IMR-90 (cell line): ENCODE measurements around the gene NR1D2. TPM values are rescaled to one million over a fixed set of nuclear protein-coding genes. Genes with fewer than 3 reads are reported as not detected.

ENCODE experiments used
- ATAC-seq: fragments of 200-7000 bp; cut with Tn5 transposase; 2 replicates; pipeline ENCODE4 v1.9.1; 2020; ENCODE audit warnings: low read depth, mild to moderate bottlenecking, moderate library complexity
- BruUV-seq: library from RNA; stranded (reverse); fragments of 400-500 nt; replicated peaks from 2 replicates; lab custom pipeline; 2021; lab: Mats Ljungman, UMichigan
- CTCF ChIA-PET: fragments of 300-600 bp; formaldehyde crosslinking; extraction: SDS; loops from one replicate; lab custom pipeline; 2021; ENCODE audit warnings: antibody characterized with exemption; lab: Yijun Ruan, JAX
- POLR2A ChIA-PET: fragments of 300-600 bp; sonication (Branson Sonifier 250); formaldehyde crosslinking; loops from one replicate; lab custom pipeline; 2022; ENCODE audit warnings: antibody characterized with exemption; ENCODE audit not compliant: unreplicated experiment; lab: Charles Lee
- DNase-seq: peaks from one replicate; pipeline ENCODE4 v3.0.0; 2013
- H2AFZ ChIP-seq: replicated peaks from 2 replicates; pipeline ENCODE3; 2013; ENCODE audit warnings: low read length, mild to moderate bottlenecking; ENCODE audit not compliant: poor library complexity
- H2AK5ac ChIP-seq: 2 replicates; pipeline ENCODE4 v1.6.1; 2013; ENCODE audit warnings: low read depth, low read length, inconsistent platforms
- H2AK9ac ChIP-seq: replicated peaks from 2 replicates; pipeline ENCODE3; 2013; ENCODE audit warnings: mild to moderate bottlenecking, low read depth, low read length, moderate library complexity; ENCODE audit not compliant: poor library complexity
- H2BK120ac ChIP-seq: 2 replicates; pipeline ENCODE4 v1.6.1; 2013; ENCODE audit warnings: low read depth, low read length, inconsistent platforms
- H2BK15ac ChIP-seq: 3 replicates; pipeline ENCODE4 v1.6.1; 2013; ENCODE audit warnings: low read depth, low read length, inconsistent platforms
- H2BK20ac ChIP-seq: 2 replicates; pipeline ENCODE4 v1.6.1; 2013; ENCODE audit warnings: low read depth, mild to moderate bottlenecking, inconsistent platforms, low read length, moderate library complexity
- H2BK5ac ChIP-seq: 2 replicates; pipeline ENCODE4 v1.6.1; 2013; ENCODE audit warnings: mild to moderate bottlenecking, low read depth, low read length, inconsistent platforms; ENCODE audit not compliant: poor library complexity, severe bottlenecking
- H3K14ac ChIP-seq: replicated peaks from 2 replicates; pipeline ENCODE4 v1.6.1; 2013; ENCODE audit warnings: low read depth, low read length, inconsistent platforms
- H3K18ac ChIP-seq: 2 replicates; pipeline ENCODE4 v1.6.1; 2013; ENCODE audit warnings: low read depth, low read length, control low read depth
- H3K23ac ChIP-seq: 2 replicates; pipeline ENCODE4 v1.6.1; 2013; ENCODE audit warnings: low read depth, low read length, inconsistent platforms
- H3K27ac ChIP-seq: 2 replicates; pipeline ENCODE4 v1.5.1; 2013; ENCODE audit warnings: mild to moderate bottlenecking, control low read depth, low read length; ENCODE audit not compliant: insufficient read depth
- H3K27me3 ChIP-seq: 2 replicates; pipeline ENCODE4 v1.6.1; 2013; ENCODE audit warnings: low read length; ENCODE audit not compliant: control insufficient read depth, insufficient read depth
- H3K36me3 ChIP-seq: 2 replicates; pipeline ENCODE4 v1.6.1; 2013; ENCODE audit warnings: low read length, mixed read lengths; ENCODE audit not compliant: control insufficient read depth, insufficient read depth
- H3K4ac ChIP-seq: 2 replicates; pipeline ENCODE4 v1.6.1; 2013; ENCODE audit warnings: low read depth, low read length, inconsistent platforms
- H3K4me1 ChIP-seq: 2 replicates; pipeline ENCODE4 v1.6.1; 2013; ENCODE audit warnings: low read length, mixed read lengths; ENCODE audit not compliant: control insufficient read depth, insufficient read depth
- H3K4me2 ChIP-seq: 2 replicates; pipeline ENCODE4 v1.6.1; 2013; ENCODE audit warnings: low read depth, mild to moderate bottlenecking, control low read depth, low read length, moderate library complexity
- H3K4me3 ChIP-seq: 2 replicates; pipeline ENCODE4 v1.5.1; 2013; ENCODE audit warnings: low read depth, mild to moderate bottlenecking, control low read depth, low read length, moderate library complexity; ENCODE audit not compliant: insufficient read depth
- H3K56ac ChIP-seq: 2 replicates; pipeline ENCODE4 v1.6.1; 2013; ENCODE audit warnings: low read length, inconsistent platforms; ENCODE audit not compliant: insufficient read depth; ENCODE audit errors: extremely low read depth
- H3K79me1 ChIP-seq, 2 experiments: 2 replicates each; pipeline ENCODE4 v1.6.1; 2013; ENCODE audit warnings: low read length in 2 of 2, inconsistent platforms in 1 of 2, low read depth in 1 of 2
- H3K9ac ChIP-seq: 2 replicates; pipeline ENCODE4 v1.6.1; 2013; ENCODE audit warnings: low read depth, low read length, control low read depth
- H3K9me1 ChIP-seq: 2 replicates; pipeline ENCODE4 v1.6.1; 2013; ENCODE audit warnings: low read length, inconsistent platforms; ENCODE audit not compliant: insufficient read depth
- H3K9me3 ChIP-seq: 2 replicates; pipeline ENCODE4 v1.6.1; 2013; ENCODE audit warnings: low read length; ENCODE audit not compliant: control insufficient read depth, insufficient read depth
- H4K20me1 ChIP-seq: 2 replicates; pipeline ENCODE4 v1.6.1; 2013; ENCODE audit warnings: low read length, inconsistent platforms; ENCODE audit not compliant: insufficient read depth
- H4K5ac ChIP-seq: 2 replicates; pipeline ENCODE4 v1.6.1; 2013; ENCODE audit warnings: mild to moderate bottlenecking, low read depth, low read length, control low read depth
- H4K8ac ChIP-seq, 2 experiments: 2 replicates each; pipeline ENCODE4 v1.6.1; 2013; ENCODE audit warnings: low read depth in 2 of 2, low read length in 2 of 2, control low read depth in 1 of 2, inconsistent platforms in 1 of 2
- H4K91ac ChIP-seq: 2 replicates; pipeline ENCODE4 v1.6.1; 2013; ENCODE audit warnings: low read depth, low read length, inconsistent platforms; ENCODE audit not compliant: insufficient read depth
- BHLHE40 ChIP-seq: fragments of 150-350 bp; IDR thresholded peaks from 2 replicates; pipeline ENCODE4 v1.6.1; 2016; ENCODE audit warnings: mild to moderate bottlenecking, low read depth, low read length
- CEBPB ChIP-seq: IDR thresholded peaks from 2 replicates; pipeline ENCODE4 v1.6.1; 2012; ENCODE audit warnings: low read depth, low read length, improper control_type of control experiment
- CHD1 ChIP-seq: IDR thresholded peaks from 2 replicates; pipeline ENCODE4 v1.6.1; 2012; ENCODE audit warnings: low read depth, low read length, improper control_type of control experiment
- CTCF ChIP-seq: conservative IDR thresholded peaks from 2 replicates; pipeline ENCODE4 v1.5.1; 2012; ENCODE audit warnings: mild to moderate bottlenecking, low read depth, low read length, improper control_type of control experiment
- ELK1 ChIP-seq: fragments of 150-350 bp; IDR thresholded peaks from 2 replicates; pipeline ENCODE4 v1.6.1; 2016; ENCODE audit warnings: low read depth, mild to moderate bottlenecking, low read length, moderate library complexity, borderline replicate concordance
- MAFK ChIP-seq: IDR thresholded peaks from 2 replicates; pipeline ENCODE4 v1.6.1; 2012; ENCODE audit warnings: low read depth, low read length, improper control_type of control experiment
- NFE2L2 ChIP-seq: fragments of 150-350 bp; IDR thresholded peaks from 2 replicates; pipeline ENCODE4 v1.6.1; 2016; ENCODE audit warnings: low read depth, mild to moderate bottlenecking, low read length
- POLR2A ChIP-seq: IDR thresholded peaks from 2 replicates; pipeline ENCODE4 v1.6.1; 2012; ENCODE audit warnings: mild to moderate bottlenecking, low read depth, low read length
- RAD21 ChIP-seq: IDR thresholded peaks from 2 replicates; pipeline ENCODE4 v1.6.1; 2012; ENCODE audit warnings: low read length, improper control_type of control experiment
- RCOR1 ChIP-seq: IDR thresholded peaks from 2 replicates; pipeline ENCODE4 v1.6.1; 2012; ENCODE audit warnings: mild to moderate bottlenecking, low read length, improper control_type of control experiment; ENCODE audit not compliant: insufficient replicate concordance
- WGBS, 2 experiments: methylation state at CpG; one replicate each; pipeline versions ENCODE4 v1.1.5 to v1.1.7; 2013; ENCODE audit warnings: missing lambda C conversion rate in 2 of 2; ENCODE audit not compliant: insufficient read length in 1 of 2; ENCODE audit errors: extremely low coverage in 2 of 2; 5-methylcytosine and 5-hydroxymethylcytosine counted together
- dilution Hi-C: fragments of 300-500 bp; cut with HindIII; formaldehyde crosslinking; loops from one replicate; pipeline ENCODE4 v1.14.3; 2018; ENCODE audit warnings: low sequenced_read_pairs; ENCODE audit not compliant: unreplicated experiment
- in situ Hi-C: fragments of 300-500 bp; cut with MboI; formaldehyde crosslinking; loops from 3 replicates; pipeline ENCODE4 v1.14.3; 2019; ENCODE audit warnings: low sequenced_read_pairs, inconsistent platforms, mixed read lengths
- intact Hi-C: fragments of 100-400 bp; cut with micrococcal nuclease; formaldehyde crosslinking; loops from 2 replicates; pipeline ENCODE4 v1.10.0; 2022
- polyA plus RNA-seq, 3 experiments: library from polyadenylated mRNA; depleted of rRNA; stranded (reverse); fragments of >200 nt; gene quantifications; 2 replicates each; pipeline ENCODE4 v1.2.3, GENCODE V29; 2012; ENCODE audit warnings: low replicate concordance in 1 of 3
- total RNA-seq: library from RNA; depleted of rRNA; stranded (reverse); fragments of >200 nt; gene quantifications from 2 replicates; pipeline ENCODE4 v1.2.3, GENCODE V29; 2012

The NR1D2 gene
- total and polyA plus RNA-seq, 2 of the 4 experiments (the other 2 are of a cell fraction): 8.1 to 41.0 TPM

GRCh38 chr3:23913182-23913581 is 31.9 kb upstream of the NR1D2 start:
- in situ Hi-C loops: no loop called here
- DNase-seq: no peak

More at GRCh38 chr3:23913182-23913581, 31.9 kb upstream of the NR1D2 start:
- H3K14ac ChIP-seq: no peak overlapping the region
- peaks cover 12% of the 10 kb centered on the region for H4K20me1 ChIP-seq
- no TSS peak for BruUV-seq
- H3K27me3 ChIP-seq: no peaks in the 10 kb centered on the region
- H4K5ac ChIP-seq: no peak overlapping the region
- WGBS, 2 experiments: no CpG with 5 or more reads among the region's 1 CpG
- dilution Hi-C loops (no loop called here), intact Hi-C loops (loop anchor here (10.0 kb wide), 1 partner anchor 772 kb away; no protein-coding TSS in a partner anchor)
- H2BK5ac ChIP-seq: no peak overlapping the region
- H3K9ac ChIP-seq: no peak overlapping the region
- H3K4me1 ChIP-seq: no peaks in the 10 kb centered on the region
- ChIA-PET CTCF (no interaction called here), POLR2A (no interaction called here)
- H3K56ac ChIP-seq: no peak overlapping the region
- H3K9me3 ChIP-seq: no peaks in the 10 kb centered on the region
- H3K36me3 ChIP-seq: peaks cover 6% of the 10 kb centered on the region
- no peak overlapping the region for H2BK120ac ChIP-seq
- no peak overlapping the region for H2BK20ac ChIP-seq
- no peak overlapping the region for H2AFZ ChIP-seq
- no peak overlapping the region for H3K4me2 ChIP-seq
- H3K4me3 ChIP-seq: no peak overlapping the region
- H3K23ac ChIP-seq: no peak overlapping the region
- H4K8ac ChIP-seq: no peak overlapping the region
- H2AK5ac ChIP-seq: no peak overlapping the region
- ATAC-seq: no peak
- no peak overlapping the region for H3K27ac ChIP-seq
- H3K79me1 ChIP-seq: peaks cover 19 to 30% of the 10 kb centered on the region in 2 experiments
- no peak overlapping the region for H2AK9ac ChIP-seq
- H2BK15ac ChIP-seq: no peak overlapping the region
- H3K9me1 ChIP-seq: no peaks in the 10 kb centered on the region
- H3K18ac ChIP-seq: no peak overlapping the region
- TF ChIP-seq BHLHE40: no peak
- TF ChIP-seq ELK1: no peak
- TF ChIP-seq POLR2A: no peak
- TF ChIP-seq CHD1: no peak
- no peak for TF ChIP-seq RCOR1
- TF ChIP-seq RAD21: no peak
- no peak for TF ChIP-seq MAFK
- no peak for TF ChIP-seq CEBPB
- TF ChIP-seq NFE2L2: no peak
- no peak for TF ChIP-seq CTCF
- no peak overlapping the region for H4K91ac ChIP-seq
- H3K4ac ChIP-seq: no peak overlapping the region
